Kidney epithelial cell (primary cell): ENCODE results near the gene WNT9B. TPM values are rescaled to one million over a fixed set of nuclear protein-coding genes. Genes with fewer than 3 reads are reported as not detected.

Experiments used
- DNase-seq: peaks from one replicate; pipeline ENCODE4 v3.0.0-alpha.2; 2010; ENCODE audit warnings: low read depth
- H3K27me3 ChIP-seq: 2 replicates; pipeline ENCODE4 v1.6.0; 2011; ENCODE audit warnings: low read length; ENCODE audit not compliant: control insufficient read depth, insufficient read depth
- H3K36me3 ChIP-seq: 2 replicates; pipeline ENCODE4 v1.5.1; 2011; ENCODE audit warnings: low read length; ENCODE audit not compliant: control insufficient read depth, insufficient read depth
- H3K4me3 ChIP-seq: 2 replicates; pipeline ENCODE4 v1.5.1; 2011; ENCODE audit warnings: low read depth, mild to moderate bottlenecking, control low read depth, low read length
- total RNA-seq: library from RNA; depleted of rRNA; stranded (reverse); fragments of >200 nt; gene quantifications from 2 replicates; pipeline ENCODE4 v1.2.3, GENCODE V29; 2015
- TF ChIP-seq, protein P1 (sequence below): IDR thresholded peaks from 2 replicates; pipeline ENCODE4 v1.5.1; 2011; ENCODE audit warnings: mild to moderate bottlenecking, moderate library complexity, low read length, control low read depth, inconsistent platforms; ENCODE audit not compliant: insufficient read depth, poor library complexity, severe bottlenecking

WNT9B gene
- total RNA-seq, 1 donor from 2014 or later = not detected

DNA sequence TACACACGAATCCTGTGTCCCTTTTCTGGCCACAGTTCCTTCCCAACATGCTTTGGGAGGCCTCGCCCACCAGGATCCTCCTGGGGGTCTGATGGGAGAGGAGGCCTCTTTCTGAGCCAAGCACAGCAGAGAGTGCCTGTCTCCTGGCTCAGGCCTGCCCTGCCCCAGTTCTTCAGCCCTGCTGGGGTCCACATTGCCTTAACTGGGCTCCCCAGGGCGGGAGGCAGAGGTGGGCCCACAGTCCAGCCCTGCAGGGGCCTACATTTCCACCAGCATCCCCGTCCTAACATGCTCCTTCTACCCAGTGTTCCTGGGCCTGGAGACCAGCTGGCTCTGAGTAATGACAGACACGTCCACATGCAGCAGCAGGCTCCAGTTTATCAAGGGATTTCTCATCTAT is 29.6 kb downstream of the WNT9B start:
- DNase-seq = no peak
- Histone ChIP-seq H3K4me3 (no peak overlapping the region), H3K36me3 (no peaks in the 10 kb centered on the region), H3K27me3 (peaks cover 19% of the 10 kb centered on the region)
- TF ChIP-seq, protein P1, sequence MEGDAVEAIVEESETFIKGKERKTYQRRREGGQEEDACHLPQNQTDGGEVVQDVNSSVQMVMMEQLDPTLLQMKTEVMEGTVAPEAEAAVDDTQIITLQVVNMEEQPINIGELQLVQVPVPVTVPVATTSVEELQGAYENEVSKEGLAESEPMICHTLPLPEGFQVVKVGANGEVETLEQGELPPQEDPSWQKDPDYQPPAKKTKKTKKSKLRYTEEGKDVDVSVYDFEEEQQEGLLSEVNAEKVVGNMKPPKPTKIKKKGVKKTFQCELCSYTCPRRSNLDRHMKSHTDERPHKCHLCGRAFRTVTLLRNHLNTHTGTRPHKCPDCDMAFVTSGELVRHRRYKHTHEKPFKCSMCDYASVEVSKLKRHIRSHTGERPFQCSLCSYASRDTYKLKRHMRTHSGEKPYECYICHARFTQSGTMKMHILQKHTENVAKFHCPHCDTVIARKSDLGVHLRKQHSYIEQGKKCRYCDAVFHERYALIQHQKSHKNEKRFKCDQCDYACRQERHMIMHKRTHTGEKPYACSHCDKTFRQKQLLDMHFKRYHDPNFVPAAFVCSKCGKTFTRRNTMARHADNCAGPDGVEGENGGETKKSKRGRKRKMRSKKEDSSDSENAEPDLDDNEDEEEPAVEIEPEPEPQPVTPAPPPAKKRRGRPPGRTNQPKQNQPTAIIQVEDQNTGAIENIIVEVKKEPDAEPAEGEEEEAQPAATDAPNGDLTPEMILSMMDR = no peak

DNA sequence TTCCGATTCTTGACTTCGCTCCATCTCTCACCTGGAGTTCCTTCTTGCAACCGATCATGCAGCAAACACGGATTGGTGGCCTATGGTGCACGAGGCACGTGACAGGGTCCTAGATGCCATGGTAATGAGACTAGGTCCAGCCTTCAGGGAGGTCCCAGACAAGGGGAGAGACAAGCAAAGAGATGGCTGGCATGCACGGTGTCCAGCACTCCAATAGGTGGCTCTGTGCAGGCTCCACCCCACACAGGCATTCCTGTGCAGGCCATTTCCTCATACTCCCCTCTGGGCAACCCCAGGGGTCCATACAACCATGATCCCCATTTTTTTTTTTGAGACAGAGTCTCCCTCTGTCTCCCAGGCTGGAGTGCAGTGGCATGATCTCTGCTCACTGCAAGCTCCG is 31.3 kb downstream of the WNT9B start:
- H3K4me3 ChIP-seq = no peak overlapping the region
- DNase-seq = no peak
- peaks cover 10% of the 10 kb centered on the region for H3K27me3 ChIP-seq
- TF ChIP-seq, protein P1 = no peak
- H3K36me3 ChIP-seq = no peaks in the 10 kb centered on the region

GRCh38 chr17:46883871-46884520 is 32.6 kb downstream of the WNT9B start:
- Histone ChIP-seq H3K27me3 (peaks cover 9% of the 10 kb centered on the region), H3K36me3 (no peaks in the 10 kb centered on the region), H3K4me3 (no peak overlapping the region)
- DNase-seq = no peak
- TF ChIP-seq, protein P1 = no peak

GRCh38 chr17:46884552-46884951 is 33.2 kb downstream of the WNT9B start:
- Histone ChIP-seq H3K27me3 (peaks cover 14% of the 10 kb centered on the region), H3K4me3 (no peak overlapping the region), H3K36me3 (no peaks in the 10 kb centered on the region)
- TF ChIP-seq, protein P1 = no peak
- DNase-seq = no peak

- H3K36me3 ChIP-seq = no peaks in the 10 kb centered on the region
- H3K27me3 ChIP-seq = peaks cover 14% of the 10 kb centered on the region
- H3K4me3 ChIP-seq = no peak overlapping the region
- no peak for DNase-seq
- TF ChIP-seq, protein P1 = no peak
Measured at GRCh38 chr17:46885415-46886309, 34.3 kb downstream of the WNT9B start.
